Stimulated activated CD8-positive, alpha-beta memory T cell treated with anti-CD3 and anti-CD28 coated beads, Interleukin-12 subunit alpha, Interleukin-12 subunit beta, amount 100 ng/mL, for 24 hours (primary cell): Measurements from ENCODE around the gene SEPTIN6.

ENCODE experiments used
- DNase-seq: peaks from one replicate; pipeline ENCODE4 v3.0.0-alpha.2; 2020; ENCODE audit errors: extremely low read depth

Gene SEPTIN6

GRCh38 chrX:119648421-119648775 lies 44.6 kb downstream of the SEPTIN6 start:
- no peak for DNase-seq

- DNase-seq, result peak; percentile 27
These were observed 45.2 kb downstream of the SEPTIN6 start for GRCh38 chrX:119647552-119648420.

GRCh38 chrX:119647089-119647488 lies 45.9 kb downstream of the SEPTIN6 start:
- no peak for DNase-seq

- no peak for DNase-seq
These were observed 46.5 kb downstream of the SEPTIN6 start for GRCh38 chrX:119646515-119646914.

GRCh38 chrX:119643696-119644095 lies 49.3 kb downstream of the SEPTIN6 start:
- no peak for DNase-seq
